HG03378 (cell line): Measurements from ENCODE around the gene TMUB1.

Source experiments
- ATAC-seq: cut with Tn5 transposase; IDR thresholded peaks from one replicate; pipeline ENCODE4 v1.9.1; 2021; ENCODE audit warnings: mild to moderate bottlenecking, moderate library complexity; ENCODE audit not compliant: unreplicated experiment

The TMUB1 gene

GRCh38 chr7:151086802-151087244 is 3.5 kb upstream of the TMUB1 start:
- ATAC-seq, result no peak

- ATAC-seq, result no peak
Observed at GRCh38 chr7:151085691-151086620, 2.7 kb upstream of the TMUB1 start, which contains the start of gene AGAP3. Gene AGAP3, plus strand, starts transcription at chr7:151086475. Its CDS starts 267 bp downstream, at chr7:151086742.

GRCh38 chr7:151085329-151085690 is 2.0 kb upstream of the TMUB1 start:
- no peak for ATAC-seq

- no peak for ATAC-seq
Observed at GRCh38 chr7:151083824-151084160, 499 bp upstream of the TMUB1 start.

- no peak for ATAC-seq
Observed at GRCh38 chr7:151082141-151083070, 887 bp downstream of the TMUB1 start.

- no peak for ATAC-seq
Observed at GRCh38 chr7:151081170-151082101, 1.9 kb downstream of the TMUB1 start.

- ATAC-seq, result peak; percentile 63
Observed at GRCh38 chr7:151080522-151081169, 2.6 kb downstream of the TMUB1 start, which contains the start of gene FASTK. Gene FASTK, minus strand, starts transcription at chr7:151080809. Its CDS starts 43 bp downstream, at chr7:151080766.

GRCh38 chr7:151080067-151080521 is 3.2 kb downstream of the TMUB1 start:
- no peak for ATAC-seq

- ATAC-seq, result no peak
Observed at GRCh38 chr7:151079199-151079910, 3.9 kb downstream of the TMUB1 start.

- no peak for ATAC-seq
Observed at GRCh38 chr7:151078233-151079040, 4.9 kb downstream of the TMUB1 start.

- no peak for ATAC-seq
Observed at GRCh38 chr7:151077705-151078232, 5.5 kb downstream of the TMUB1 start.

GRCh38 chr7:151076863-151077704 is 6.2 kb downstream of the TMUB1 start:
- ATAC-seq, result no peak

GRCh38 chr7:151075978-151076426 is 7.3 kb downstream of the TMUB1 start:
- no peak for ATAC-seq

- ATAC-seq, result no peak
Observed at GRCh38 chr7:151075662-151075971, 7.7 kb downstream of the TMUB1 start.

- no peak for ATAC-seq
Observed at GRCh38 chr7:151074817-151075661, 8.3 kb downstream of the TMUB1 start.

- no peak for ATAC-seq
Observed at GRCh38 chr7:151073990-151074389, 9.3 kb downstream of the TMUB1 start.
